ENCODE data around the gene LENEP.

Gene LENEP

DNA sequence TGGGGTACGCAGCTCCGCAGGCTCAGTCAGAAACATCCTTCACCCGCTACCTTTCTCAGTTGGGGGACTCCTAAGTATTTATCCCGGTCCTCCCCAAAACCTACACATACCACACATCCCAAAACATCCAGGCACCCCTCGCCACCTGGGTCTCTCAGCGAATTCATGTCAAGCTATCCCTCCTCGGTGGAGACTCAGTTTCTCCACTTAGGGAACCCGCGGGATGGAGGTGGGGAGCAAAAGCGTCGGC lies 8.0 kb downstream of the LENEP start:
- POLR2A ChIA-PET: interaction anchor here (0.6 to 3.8 kb wide), 10 partner anchors 14 to 64 kb away, joined by 3 to 43 read pairs (median 4); partner anchors contain the start of genes ADAM15, FLAD1, PBXIP1 and PMVK

DNA sequence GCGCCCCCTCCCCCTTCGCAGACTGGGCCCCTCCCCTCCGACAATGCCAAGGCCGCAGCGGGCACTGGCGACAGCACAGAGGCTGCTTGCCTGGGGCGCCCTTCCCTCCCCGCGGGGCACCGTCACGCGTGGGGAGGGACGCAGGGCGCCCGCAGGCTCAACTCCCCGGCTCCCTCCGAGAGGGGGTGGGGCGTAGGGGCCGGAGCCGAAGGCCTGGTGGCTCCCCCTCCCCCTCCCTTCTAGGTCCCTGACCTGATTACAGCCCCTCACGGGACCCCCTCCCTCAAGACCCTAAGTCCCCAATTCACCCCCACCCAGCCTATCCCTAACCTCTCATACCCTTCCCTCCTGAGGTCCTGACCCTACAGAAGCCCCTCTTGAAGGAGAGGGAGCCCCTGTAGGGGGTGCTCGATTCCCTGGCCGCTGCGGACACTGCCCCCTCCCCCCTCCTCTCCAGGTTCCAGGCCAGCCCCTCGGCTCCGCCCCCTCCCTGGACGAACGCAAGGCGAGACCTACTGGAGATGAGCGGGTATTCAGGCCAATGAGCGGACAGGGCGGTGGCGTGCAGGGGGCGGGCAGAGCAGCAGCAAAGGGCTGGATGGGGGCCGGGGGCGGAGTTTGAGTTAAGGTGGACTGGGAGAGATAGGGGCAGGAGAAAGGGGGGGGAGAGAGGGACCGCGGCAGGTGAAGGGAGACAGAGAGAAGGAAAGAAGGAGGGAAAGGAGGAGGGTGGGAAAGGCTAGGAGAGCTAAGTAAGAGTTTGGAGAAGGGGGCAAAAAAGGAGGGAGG lies 8.5 kb downstream of the LENEP start:
- DNase-seq (ENCODE audit: extremely low spot score): peak; percentile 99
- POLR2A ChIA-PET: interaction anchor here (0.6 to 3.8 kb wide), 9 partner anchors 14 to 65 kb away, joined by 3 to 43 read pairs (median 4); partner anchors contain the start of genes ADAM15, FLAD1, PMVK and PYGO2
- CTCF ChIA-PET: interaction anchor here (0.5 to 1.0 kb wide), 2 partner anchors 9 to 16 kb away, joined by 3 to 4 read pairs; no protein-coding TSS in a partner anchor
- TF ChIP-seq FOXM1 (IDR thresholded peaks at IDR 0.05; ENCODE audit: borderline replicate concordance) (peak; percentile 73), NFRKB (IDR thresholded peaks at IDR 0.05) (no peak), TARDBP (IDR thresholded peaks at IDR 0.05) (peak; percentile 97; the same call in 1 of the 2 replicates), ARNT (IDR thresholded peaks at IDR 0.05) (no peak), LEF1 (IDR thresholded peaks at IDR 0.05; ENCODE audit: borderline replicate concordance) (0 out of 2 replicates have a peak, but pooled peaks have one; percentile 45)
- TF ChIP-seq, protein P1, sequence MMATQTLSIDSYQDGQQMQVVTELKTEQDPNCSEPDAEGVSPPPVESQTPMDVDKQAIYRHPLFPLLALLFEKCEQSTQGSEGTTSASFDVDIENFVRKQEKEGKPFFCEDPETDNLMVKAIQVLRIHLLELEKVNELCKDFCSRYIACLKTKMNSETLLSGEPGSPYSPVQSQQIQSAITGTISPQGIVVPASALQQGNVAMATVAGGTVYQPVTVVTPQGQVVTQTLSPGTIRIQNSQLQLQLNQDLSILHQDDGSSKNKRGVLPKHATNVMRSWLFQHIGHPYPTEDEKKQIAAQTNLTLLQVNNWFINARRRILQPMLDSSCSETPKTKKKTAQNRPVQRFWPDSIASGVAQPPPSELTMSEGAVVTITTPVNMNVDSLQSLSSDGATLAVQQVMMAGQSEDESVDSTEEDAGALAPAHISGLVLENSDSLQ (IDR thresholded peaks at IDR 0.05): peak; percentile 98

More for the DNA sequence above, 8.0 kb downstream of the LENEP start:
- CTCF ChIA-PET: no interaction called here
- TF ChIP-seq FOXA1 (IDR thresholded peaks at IDR 0.05) (no peak), SUZ12 (IDR thresholded peaks at IDR 0.05) (no peak), ELF4 (IDR thresholded peaks at IDR 0.05) (no peak), ARNT (IDR thresholded peaks at IDR 0.05) (no peak)
- no peak for DNase-seq (ENCODE audit: extremely low spot score)

DNA sequence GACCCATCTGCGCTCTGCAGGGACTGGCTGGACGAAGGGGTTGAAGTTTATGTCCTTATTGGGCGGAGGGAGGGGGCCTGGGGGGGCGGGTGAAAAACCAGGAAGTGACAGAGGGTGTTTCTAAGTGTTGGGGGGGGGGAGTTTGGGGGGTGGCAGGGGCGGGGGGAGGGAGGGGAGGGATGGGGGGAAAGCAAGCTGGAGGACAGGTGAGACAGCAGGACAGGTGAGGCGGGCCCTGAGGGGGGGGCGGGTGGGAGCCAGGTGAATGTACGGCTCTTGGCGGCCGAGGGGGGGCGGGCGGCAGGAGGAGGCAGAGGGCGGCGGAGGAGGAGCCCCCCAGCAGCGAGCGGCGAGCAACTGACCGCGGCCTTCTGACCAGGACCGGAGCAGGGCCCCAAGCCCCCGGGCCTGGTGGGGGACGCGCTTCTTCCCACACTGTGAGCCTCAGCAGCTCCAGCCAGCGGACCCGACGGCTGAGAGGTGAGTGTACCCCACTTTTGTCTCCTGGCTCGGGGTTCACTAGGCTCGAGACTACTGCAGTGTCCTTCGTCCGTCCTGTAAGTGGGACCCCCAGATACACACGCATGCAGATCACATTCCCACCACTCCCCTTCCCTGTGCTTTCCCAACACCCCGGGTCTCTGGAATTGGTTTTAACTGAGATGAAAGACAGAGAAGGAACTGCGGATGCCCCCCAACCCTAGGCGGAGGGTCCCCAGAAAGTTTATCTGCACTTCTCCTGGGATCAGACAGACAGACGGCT lies 9.3 kb downstream of the LENEP start, which contains the start of gene ZBTB7B:
TSS of gene ZBTB7B (plus strand) at position 339 of the 763 bp plus-strand sequence. CDS start 11,859 bp downstream, outside the sequence.
- DNase-seq (ENCODE audit: extremely low spot score): no peak
- ChIA-PET POLR2A (interaction anchor here (1.1 to 2.0 kb wide), 6 partner anchors 10 to 49 kb away, joined by 3 to 17 read pairs (median 4); partner anchors contain the start of genes ADAM15 and FLAD1), CTCF (interaction anchor here (1.0 kb wide), 1 partner anchor 15 kb away, joined by 4 read pairs; no protein-coding TSS in a partner anchor)
- peak; percentile 15; the same call in 1 of the 2 replicates for TF ChIP-seq L3MBTL2 (conservative IDR thresholded peaks at IDR 0.05)
- no peak for TF ChIP-seq SP1 (IDR thresholded peaks at IDR 0.05)
- no peak for TF ChIP-seq SUZ12 (IDR thresholded peaks at IDR 0.05)

DNA sequence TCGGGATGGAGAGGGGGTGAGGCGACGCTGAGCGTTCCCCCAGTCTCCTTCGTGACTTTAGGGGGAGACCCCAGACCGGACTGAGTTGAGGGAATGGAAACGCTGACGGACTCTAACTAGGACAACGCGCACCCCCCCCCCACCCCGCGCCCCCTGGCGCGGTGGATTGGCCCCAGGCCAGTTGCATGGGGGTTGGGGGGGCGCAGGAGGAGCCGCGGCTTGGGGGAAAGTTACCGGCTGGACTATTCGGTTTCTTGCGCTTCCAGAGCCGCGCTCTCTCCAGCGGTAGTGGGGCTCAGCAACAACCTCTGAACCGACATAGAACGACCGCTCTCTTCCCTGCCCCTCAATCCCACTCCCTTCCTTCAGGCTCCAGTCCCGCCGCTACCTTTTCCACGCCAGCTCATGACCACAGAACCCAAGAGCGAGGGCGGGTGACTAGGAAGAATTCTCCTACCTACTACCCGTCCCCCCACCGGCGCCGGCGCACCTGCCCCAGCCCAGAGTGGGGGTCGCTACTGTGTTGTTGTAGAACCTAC lies 9.9 kb downstream of the LENEP start:
- ChIA-PET POLR2A (interaction anchor here (1.0 to 2.0 kb wide), 7 partner anchors 9 to 48 kb away, joined by 3 to 17 read pairs (median 5); partner anchors contain the start of genes ADAM15, CKS1B and FLAD1), CTCF (no interaction called here)
- no peak for DNase-seq (ENCODE audit: extremely low spot score)
- TF ChIP-seq FOXM1 (IDR thresholded peaks at IDR 0.05; ENCODE audit: borderline replicate concordance) (no peak), SP1 (IDR thresholded peaks at IDR 0.05) (no peak), ZNF384 (IDR thresholded peaks at IDR 0.05) (no peak), SUZ12 (IDR thresholded peaks at IDR 0.05) (no peak), FOXK2 (IDR thresholded peaks at IDR 0.05) (no peak), BHLHE40 (IDR thresholded peaks at IDR 0.05; ENCODE audit: borderline replicate concordance) (no peak), TARDBP (IDR thresholded peaks at IDR 0.05) (no peak), FOXA1 (IDR thresholded peaks at IDR 0.05) (no peak)

DNA sequence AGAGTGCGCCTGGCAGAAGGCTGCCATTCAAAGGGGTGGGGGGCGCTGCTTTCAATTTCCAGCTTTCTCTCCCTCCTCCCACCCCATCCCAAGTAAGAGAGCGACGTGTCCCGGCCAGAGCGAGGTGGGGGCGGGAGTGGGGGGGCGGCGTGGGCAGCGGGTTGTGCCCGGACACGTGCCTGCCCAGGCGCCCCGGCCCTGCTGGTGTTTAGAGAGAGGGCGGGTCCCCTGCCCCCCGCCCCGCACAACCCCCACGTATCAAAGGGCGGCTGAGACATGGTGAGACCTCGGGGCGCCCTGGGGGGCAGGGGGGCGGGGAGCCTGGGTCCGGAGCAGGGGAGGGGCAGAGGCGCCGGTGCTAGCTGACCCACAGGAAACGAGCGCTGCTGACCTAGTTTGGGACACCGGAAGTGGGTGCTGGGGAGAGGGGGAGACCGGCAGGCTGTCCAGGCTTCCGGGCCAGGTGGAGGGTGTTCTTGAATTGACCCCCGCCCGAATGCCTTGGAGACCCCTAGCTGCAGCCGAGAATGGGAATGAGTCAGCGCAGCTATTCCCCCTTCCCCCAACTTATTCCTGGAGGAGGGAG lies 10.5 kb downstream of the LENEP start:
- ChIA-PET CTCF (no interaction called here), POLR2A (interaction anchor here (0.8 to 2.0 kb wide), 10 partner anchors 8 to 169 kb away, joined by 3 to 17 read pairs (median 5); partner anchors contain the start of genes ADAM15, CKS1B, FLAD1 and KRTCAP2)
- no peak for DNase-seq (ENCODE audit: extremely low spot score)
- no peak for TF ChIP-seq HDGF (IDR thresholded peaks at IDR 0.05; ENCODE audit: borderline replicate concordance)
- no peak for TF ChIP-seq ELF4 (IDR thresholded peaks at IDR 0.05)
- TF ChIP-seq CTBP1 (IDR thresholded peaks at IDR 0.05; ENCODE audit: borderline replicate concordance): no peak
- no peak for TF ChIP-seq FOXM1 (IDR thresholded peaks at IDR 0.05; ENCODE audit: borderline replicate concordance)
- no peak for TF ChIP-seq FOXK2 (IDR thresholded peaks at IDR 0.05)
- TF ChIP-seq L3MBTL2 (conservative IDR thresholded peaks at IDR 0.05): no peak; the same call in 1 of the 2 replicates
- no peak for TF ChIP-seq NFRKB (IDR thresholded peaks at IDR 0.05)
- TF ChIP-seq ARNT (IDR thresholded peaks at IDR 0.05): no peak

DNA sequence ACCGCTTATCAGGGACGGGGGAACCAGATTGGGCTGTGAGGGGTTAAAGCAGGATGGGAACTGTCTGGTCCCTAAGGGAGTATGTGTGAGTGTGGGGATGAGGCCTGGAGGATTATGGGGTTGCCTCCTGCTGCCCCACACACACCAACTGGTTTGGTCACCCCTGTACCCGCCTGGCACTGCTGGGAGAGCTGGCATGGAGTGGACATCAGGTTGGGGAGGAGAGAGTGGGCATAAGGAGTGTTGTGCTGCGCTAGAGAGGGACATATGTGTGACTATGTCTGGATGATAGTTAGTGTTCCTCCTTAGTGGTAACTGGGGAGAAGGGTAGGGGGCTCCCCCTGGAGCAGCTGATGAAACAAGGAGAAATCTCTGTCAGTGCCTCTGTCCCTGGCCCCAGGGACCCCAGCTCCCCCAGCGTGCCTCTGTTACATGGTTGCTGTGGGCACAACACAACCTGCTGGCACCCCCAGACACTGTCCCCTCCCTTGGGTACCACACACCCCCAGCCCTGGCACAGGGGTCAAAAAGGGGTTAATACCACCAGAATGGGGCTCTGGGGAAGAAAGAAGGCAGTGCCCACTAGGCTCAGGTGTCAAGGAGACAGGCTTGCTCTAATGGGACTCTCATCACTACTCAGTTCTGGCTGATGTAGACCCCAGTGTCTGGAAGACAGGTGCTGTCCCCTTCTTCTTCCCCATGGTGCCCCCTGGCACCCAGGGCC lies 11.1 kb downstream of the LENEP start:
- no peak for DNase-seq (ENCODE audit: extremely low spot score)
- TF ChIP-seq FOXA1 (IDR thresholded peaks at IDR 0.05): no peak
- no peak for TF ChIP-seq FOXK2 (IDR thresholded peaks at IDR 0.05)
- no peak for TF ChIP-seq NFRKB (IDR thresholded peaks at IDR 0.05)
- no peak for TF ChIP-seq ELF4 (IDR thresholded peaks at IDR 0.05)
- no peak for TF ChIP-seq SUZ12 (IDR thresholded peaks at IDR 0.05)
- CTCF ChIA-PET: no interaction called here
- POLR2A ChIA-PET: interaction anchor here (0.8 to 2.0 kb wide), 9 partner anchors 8 to 169 kb away, joined by 3 to 17 read pairs (median 5); partner anchors contain the start of genes ADAM15, CKS1B, FLAD1 and KRTCAP2

All from HEK293T (cell line).